NB4 (cell line): ENCODE measurements around the gene ILDR2.

Experiments
- DNase-seq: peaks from one replicate; pipeline ENCODE4 v3.0.0; 2010; ENCODE audit warnings: low read depth
- H3K4me3 ChIP-seq: one replicate; pipeline ENCODE4 v1.5.1; 2011; ENCODE audit warnings: mild to moderate bottlenecking, low read depth, low read length, moderate library complexity
- MAX ChIP-seq: IDR thresholded peaks from 2 replicates; pipeline ENCODE4 v1.6.1; 2011; ENCODE audit warnings: low read depth, low read length
- MYC ChIP-seq: IDR thresholded peaks from 2 replicates; pipeline ENCODE4 v1.6.1; 2011; ENCODE audit warnings: low read depth, low read length
- POLR2A ChIP-seq: IDR thresholded peaks from 2 replicates; pipeline ENCODE4 v1.6.1; 2011; ENCODE audit warnings: mild to moderate bottlenecking; ENCODE audit not compliant: insufficient read length; ENCODE audit errors: extremely low read depth
- TF ChIP-seq, protein P1 (sequence below): IDR thresholded peaks from one replicate; pipeline ENCODE4 v1.5.1; 2012; ENCODE audit warnings: low read depth, low read length

The ILDR2 gene

GRCh38 chr1:166875734-166876539 is 99.4 kb downstream of the ILDR2 start, which contains the start of gene TADA1:
Gene TADA1 (minus strand): TSS chr1:166876264. CDS start chr1:166876233, 31 bp downstream.
- DNase-seq = peak; percentile 99
- peak; percentile 65 for TF ChIP-seq POLR2A
- TF ChIP-seq, protein P1, sequence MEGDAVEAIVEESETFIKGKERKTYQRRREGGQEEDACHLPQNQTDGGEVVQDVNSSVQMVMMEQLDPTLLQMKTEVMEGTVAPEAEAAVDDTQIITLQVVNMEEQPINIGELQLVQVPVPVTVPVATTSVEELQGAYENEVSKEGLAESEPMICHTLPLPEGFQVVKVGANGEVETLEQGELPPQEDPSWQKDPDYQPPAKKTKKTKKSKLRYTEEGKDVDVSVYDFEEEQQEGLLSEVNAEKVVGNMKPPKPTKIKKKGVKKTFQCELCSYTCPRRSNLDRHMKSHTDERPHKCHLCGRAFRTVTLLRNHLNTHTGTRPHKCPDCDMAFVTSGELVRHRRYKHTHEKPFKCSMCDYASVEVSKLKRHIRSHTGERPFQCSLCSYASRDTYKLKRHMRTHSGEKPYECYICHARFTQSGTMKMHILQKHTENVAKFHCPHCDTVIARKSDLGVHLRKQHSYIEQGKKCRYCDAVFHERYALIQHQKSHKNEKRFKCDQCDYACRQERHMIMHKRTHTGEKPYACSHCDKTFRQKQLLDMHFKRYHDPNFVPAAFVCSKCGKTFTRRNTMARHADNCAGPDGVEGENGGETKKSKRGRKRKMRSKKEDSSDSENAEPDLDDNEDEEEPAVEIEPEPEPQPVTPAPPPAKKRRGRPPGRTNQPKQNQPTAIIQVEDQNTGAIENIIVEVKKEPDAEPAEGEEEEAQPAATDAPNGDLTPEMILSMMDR = no peak
- TF ChIP-seq MYC = peak; percentile 91
- TF ChIP-seq MAX = peak; percentile 89
- peak within 1 kb of the TSS; percentile 83 for H3K4me3 ChIP-seq

DNA sequence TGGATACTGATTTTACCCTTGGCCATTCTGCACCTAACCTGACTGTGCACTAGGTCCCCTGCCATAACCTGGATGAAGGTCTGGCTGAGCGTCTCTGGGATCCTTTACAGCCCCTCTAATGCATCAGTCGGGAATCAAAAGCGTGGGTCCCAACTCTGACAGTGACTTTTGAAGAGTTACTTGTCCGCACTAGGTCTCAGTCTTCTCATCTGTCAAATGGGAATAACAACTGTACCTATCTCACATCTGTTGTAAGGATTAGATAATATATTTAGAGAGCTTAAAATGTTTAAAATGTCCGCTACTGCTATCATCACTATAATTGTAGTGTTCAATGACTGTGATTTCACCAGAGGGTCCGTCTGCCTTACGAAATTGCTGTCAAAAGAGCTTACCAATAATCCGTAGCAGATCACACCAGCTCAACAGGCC is 100.0 kb downstream of the ILDR2 start:
- no peak for DNase-seq
- H3K4me3 ChIP-seq = peak overlapping the region; percentile 83
- no peak for TF ChIP-seq MYC
- TF ChIP-seq, protein P1 = no peak
- no peak for TF ChIP-seq POLR2A
- no peak for TF ChIP-seq MAX

DNA sequence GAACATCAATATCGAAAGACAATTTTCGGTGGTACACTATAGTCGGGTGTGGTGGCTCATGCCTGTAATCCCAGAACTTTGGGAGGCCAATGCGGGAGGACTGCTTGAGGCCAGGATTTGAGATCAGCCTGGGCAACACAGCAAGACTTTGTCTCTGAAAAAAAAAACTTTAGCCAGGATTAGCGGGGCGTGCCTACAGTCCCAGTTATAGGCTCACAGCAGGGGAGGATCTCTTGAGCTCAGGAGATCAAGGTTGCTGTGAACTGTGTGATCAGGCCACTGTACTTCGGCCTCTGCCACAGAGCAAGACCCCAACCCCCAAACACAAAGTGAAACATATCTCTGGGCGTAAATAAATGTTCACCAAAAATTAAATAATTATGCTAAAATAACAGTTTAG is 100.9 kb downstream of the ILDR2 start:
- no peak for TF ChIP-seq POLR2A
- no peak for TF ChIP-seq MYC
- TF ChIP-seq MAX = no peak
- TF ChIP-seq, protein P1 = no peak
- peak overlapping the region; percentile 83 for H3K4me3 ChIP-seq
- no peak for DNase-seq

DNA sequence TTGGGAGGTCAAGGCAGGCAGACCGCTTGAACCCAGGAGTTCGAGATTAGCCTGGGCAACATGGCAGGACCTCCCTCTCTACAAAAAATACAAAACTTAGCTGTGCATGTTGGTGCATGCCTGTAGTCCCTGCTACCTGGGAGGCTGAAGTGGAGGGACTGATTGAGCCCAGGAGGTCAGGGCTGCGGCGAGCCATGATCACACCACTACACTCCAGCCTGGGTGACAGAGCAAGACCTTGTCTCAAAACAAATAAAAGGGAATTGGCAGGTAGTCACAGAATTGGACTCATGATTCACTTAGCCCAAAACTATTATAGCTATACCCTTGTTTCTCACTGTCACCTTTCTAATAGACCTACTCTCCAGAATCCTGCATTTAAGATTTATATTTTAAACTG is 104.8 kb downstream of the ILDR2 start:
- no peak overlapping the region for H3K4me3 ChIP-seq
- DNase-seq = no peak
- TF ChIP-seq POLR2A (no peak), MAX (no peak), MYC (no peak)
- TF ChIP-seq, protein P1 = no peak

DNA sequence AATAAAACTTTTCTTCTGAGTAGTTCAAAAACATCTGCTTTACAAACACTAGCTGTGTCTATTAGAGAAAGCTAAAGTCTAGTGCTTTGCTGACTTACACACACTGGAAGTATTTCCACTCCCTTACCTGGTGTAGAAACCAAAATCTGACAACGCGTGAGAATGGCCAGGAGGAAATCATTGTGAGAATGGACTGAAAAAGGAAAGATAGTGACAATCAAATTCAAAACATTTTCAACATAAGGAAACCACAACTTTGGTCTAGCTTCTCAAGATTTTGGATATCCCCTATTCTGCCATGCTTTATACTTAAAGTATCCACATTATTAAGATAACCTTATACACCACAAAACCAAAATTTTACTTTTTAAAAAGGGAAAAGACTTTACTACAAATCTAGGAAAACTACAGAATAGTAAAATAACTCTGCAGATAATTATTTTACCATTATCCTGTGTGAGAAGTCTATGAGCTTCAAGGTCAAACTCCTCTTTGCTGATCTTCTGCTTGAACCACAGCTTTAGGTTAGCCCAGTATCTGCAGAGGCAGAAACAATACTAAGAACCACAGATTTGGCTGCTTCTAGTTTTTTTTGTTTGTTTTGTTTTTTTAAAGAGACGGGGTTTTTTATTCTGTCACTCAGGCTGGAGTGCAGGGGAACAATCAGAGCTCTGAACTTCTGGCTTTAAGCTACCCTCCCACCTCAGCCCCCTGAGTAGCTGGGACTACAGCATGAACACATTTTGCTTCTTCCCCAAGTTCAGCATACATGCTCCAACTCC is 105.8 kb downstream of the ILDR2 start:
- TF ChIP-seq, protein P1 = no peak
- TF ChIP-seq MYC (no peak), MAX (no peak), POLR2A (no peak)
- DNase-seq = no peak
- H3K4me3 ChIP-seq = no peak overlapping the region
